SK-N-SH (cell line): ENCODE data around the gene ASB15. TPM values are rescaled to one million over a fixed set of nuclear protein-coding genes. Genes with fewer than 3 reads are reported as not detected.

Source experiments
- CTCF ChIA-PET: fragments of 300-600, 350-600 bp; formaldehyde crosslinking; extraction: SDS; loops from one replicate; lab custom pipeline; 2021; lab: Yijun Ruan, JAX
- POLR2A ChIA-PET: fragments of 350-600 bp; sonication (Branson Sonifier 250); formaldehyde crosslinking; extraction: SDS; loops from one replicate; lab custom pipeline; 2020; ENCODE audit warnings: antibody characterized with exemption, inconsistent platforms; lab: Yijun Ruan, JAX
- DNase-seq: peaks from one replicate; pipeline ENCODE4 v3.0.0; 2012
- H2AFZ ChIP-seq: fragments of 200-600 bp; sonication (generic); 2 replicates; pipeline ENCODE4 v1.8.1; 2016; ENCODE audit warnings: antibody characterized with exemption, mild to moderate bottlenecking, low read depth
- H3F3A ChIP-seq: fragments of 200-600 bp; sonication (generic); replicated peaks from 2 replicates; pipeline ENCODE3; 2016; ENCODE audit warnings: antibody characterized with exemption, mild to moderate bottlenecking; ENCODE audit not compliant: insufficient read depth
- H3K27ac ChIP-seq, 2 experiments: fragments of 200-500 bp in 1 of 2; fragments of 200-600 bp in 1 of 2; sonication (Bioruptor generic) in 1 of 2; sonication (generic), shearing (Covaris generic) in 1 of 2; 2 replicates each; pipeline versions ENCODE4 v1.5.1 to v1.6.1; 2014 to 2016; ENCODE audit warnings: low read depth in 2 of 2, inconsistent platforms in 1 of 2, low read length in 1 of 2, mild to moderate bottlenecking in 1 of 2, mixed read lengths in 1 of 2
- H3K27me3 ChIP-seq: fragments of 200-600 bp; sonication (generic), shearing (Covaris generic); 2 replicates; pipeline ENCODE4 v1.6.1; 2016; ENCODE audit warnings: mixed run types; ENCODE audit not compliant: insufficient read depth
- H3K36me3 ChIP-seq, 2 experiments: fragments of 200-500 bp in 1 of 2; fragments of 200-600 bp in 1 of 2; sonication (Bioruptor generic) in 1 of 2; sonication (generic) in 1 of 2; replicated peaks in 1 of 2; 2 replicates each; pipeline versions ENCODE3 to v1.5.1; 2014 to 2016; ENCODE audit warnings: low read length in 1 of 2, mild to moderate bottlenecking in 1 of 2; ENCODE audit not compliant: insufficient read depth in 2 of 2, control insufficient read depth in 1 of 2
- H3K4me1 ChIP-seq, 2 experiments: fragments of 200-500 bp in 1 of 2; fragments of 200-600 bp in 1 of 2; sonication (Bioruptor generic) in 1 of 2; sonication (generic), shearing (Covaris generic) in 1 of 2; 2 replicates each; pipeline versions ENCODE4 v1.5.1 to v1.6.1; 2014 to 2016; ENCODE audit warnings: low read depth in 1 of 2, low read length in 1 of 2, mixed run types in 1 of 2; ENCODE audit not compliant: insufficient read depth in 2 of 2, control insufficient read depth in 1 of 2
- H3K4me2 ChIP-seq: fragments of 200-600 bp; sonication (generic), shearing (Covaris generic); 2 replicates; pipeline ENCODE4 v1.6.1; 2017; ENCODE audit warnings: mixed run types
- H3K4me3 ChIP-seq, 2 experiments: fragments of 200-500 bp in 1 of 2; fragments of 200-600 bp in 1 of 2; sonication (Bioruptor generic) in 1 of 2; sonication (generic), shearing (Covaris generic) in 1 of 2; 2 replicates each; pipeline versions ENCODE4 v1.5.1 to v1.8.1; 2014 to 2016; ENCODE audit warnings: low read depth in 2 of 2, inconsistent platforms in 1 of 2, low read length in 1 of 2, mild to moderate bottlenecking in 1 of 2, mixed read lengths in 1 of 2, moderate library complexity in 1 of 2
- H3K79me2 ChIP-seq: fragments of 200-600 bp; sonication (generic); 2 replicates; pipeline ENCODE4 v1.8.1; 2017; ENCODE audit warnings: mild to moderate bottlenecking; ENCODE audit not compliant: insufficient read depth
- H3K9ac ChIP-seq: fragments of 200-600 bp; sonication (generic); 2 replicates; pipeline ENCODE4 v1.6.1; 2017; ENCODE audit warnings: mixed run types
- H3K9me2 ChIP-seq: fragments of 200-600 bp; sonication (generic); 2 replicates; pipeline ENCODE4 v1.6.1; 2017; ENCODE audit warnings: mixed run types
- H3K9me3 ChIP-seq: fragments of 200-600 bp; sonication (generic); 2 replicates; pipeline ENCODE4 v1.6.1; 2017; ENCODE audit warnings: mixed run types, mild to moderate bottlenecking, moderate library complexity
- H4K20me1 ChIP-seq: fragments of 200-600 bp; sonication (generic); 2 replicates; pipeline ENCODE4 v1.6.1; 2017; ENCODE audit warnings: mild to moderate bottlenecking, mixed run types; ENCODE audit not compliant: insufficient read depth
- ELF1 ChIP-seq: IDR thresholded peaks from 2 replicates; pipeline ENCODE4 v1.4.0; 2012
- EP300 ChIP-seq, 2 experiments: IDR thresholded peaks; 2 replicates each; pipeline versions ENCODE4 v1.4.0 to v1.6.1; 2012; ENCODE audit warnings: borderline replicate concordance in 1 of 2, low read depth in 1 of 2, low read length in 1 of 2
- FOXJ3 ChIP-seq: sonication (generic); formaldehyde crosslinking; IDR thresholded peaks from 2 replicates; pipeline ENCODE4 v1.5.1; 2020; ENCODE audit warnings: mild to moderate bottlenecking, missing genetic modification reagents
- GABPA ChIP-seq: IDR thresholded peaks from 2 replicates; pipeline ENCODE4 v1.4.0; 2012; ENCODE audit warnings: low read depth, mild to moderate bottlenecking
- JUND ChIP-seq: IDR thresholded peaks from 2 replicates; pipeline ENCODE4 v1.4.0; 2012
- MXI1 ChIP-seq: IDR thresholded peaks from 2 replicates; pipeline ENCODE4 v1.6.1; 2012; ENCODE audit warnings: mild to moderate bottlenecking, low read depth, low read length, improper control_type of control experiment
- PBX3 ChIP-seq: IDR thresholded peaks from 2 replicates; pipeline ENCODE4; 2012
- RCOR1 ChIP-seq: fragments of 150-350 bp; IDR thresholded peaks from 2 replicates; pipeline ENCODE4 v1.6.1; 2017; ENCODE audit warnings: antibody characterized with exemption, low read length
- RXRA ChIP-seq: IDR thresholded peaks from 2 replicates; pipeline ENCODE4 v1.4.0; 2012; ENCODE audit warnings: low read depth, mild to moderate bottlenecking, borderline replicate concordance
- TAF1 ChIP-seq: IDR thresholded peaks from 2 replicates; pipeline ENCODE4 v1.6.1; 2012; ENCODE audit warnings: low read depth, mild to moderate bottlenecking, low read length, moderate library complexity, borderline replicate concordance
- YY1 ChIP-seq: IDR thresholded peaks from 2 replicates; pipeline ENCODE4 v1.4.0; 2012; ENCODE audit warnings: low read depth, mild to moderate bottlenecking
- WGBS: methylation state at CpG from one replicate; pipeline ENCODE4 v1.1.6; 2017; ENCODE audit warnings: low lambda C conversion rate; 5-methylcytosine and 5-hydroxymethylcytosine counted together
- polyA plus RNA-seq, 3 experiments: library from polyadenylated mRNA; depleted of rRNA; stranded (reverse); fragments of >200 nt; gene quantifications; 2 replicates each; pipeline ENCODE4 v1.2.3, GENCODE V29; 2012
- TF ChIP-seq, protein P1 (sequence below): IDR thresholded peaks from 2 replicates; pipeline ENCODE4 v1.4.0; 2012; ENCODE audit warnings: low read depth, borderline replicate concordance
- TF ChIP-seq, protein P2 (sequence below): fragments of 150-350 bp; IDR thresholded peaks from 2 replicates; pipeline ENCODE4 v1.6.1; 2017; ENCODE audit warnings: antibody characterized with exemption, low read length, low read depth, borderline replicate concordance
- TF ChIP-seq, protein P3 (sequence below): IDR thresholded peaks from 2 replicates; pipeline ENCODE4 v1.4.0; 2012; ENCODE audit warnings: low read depth, borderline replicate concordance

ASB15 gene
- polyA plus RNA-seq, 1 of the 3 experiments (the other 2 are of a cell fraction): not detected

DNA sequence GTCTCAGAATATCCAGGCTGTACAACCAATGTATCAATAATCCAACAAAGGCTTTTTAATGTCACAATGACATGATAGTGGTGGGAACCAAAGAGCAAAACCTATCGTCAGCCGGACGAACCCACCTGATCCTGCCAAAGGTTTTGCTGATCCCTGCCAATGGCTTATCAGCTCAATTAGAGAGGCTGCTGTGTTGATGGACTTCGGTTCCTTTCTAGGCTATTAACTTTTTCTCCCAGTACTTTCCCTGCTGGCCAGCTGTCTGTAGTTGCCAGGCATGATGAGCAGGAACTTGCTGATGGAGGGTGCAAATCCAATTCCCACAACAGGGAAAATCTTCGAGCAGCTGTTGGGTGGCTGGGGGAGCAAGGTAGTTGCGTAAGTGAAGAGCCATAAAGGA, 56.4 kb downstream of the ASB15 start:
- WGBS: 72% methylated on average over 6 of the region's 6 CpGs
- H4K20me1 ChIP-seq: no peaks in the 10 kb centered on the region
- no peaks in the 10 kb centered on the region for H3F3A ChIP-seq
- H3K36me3 ChIP-seq: no peaks in the 10 kb centered on the region
- peaks cover 0 to 7% of the 10 kb centered on the region in 2 experiments; a peak in 1 of 4 replicates for H3K4me1 ChIP-seq
- no peak overlapping the region for H3K4me3 ChIP-seq
- no peaks in the 10 kb centered on the region for H3K79me2 ChIP-seq
- H2AFZ ChIP-seq: no peak overlapping the region
- H3K9me3 ChIP-seq: no peaks in the 10 kb centered on the region
- DNase-seq: no peak
- H3K9me2 ChIP-seq: no peaks in the 10 kb centered on the region
- H3K9ac ChIP-seq: no peak overlapping the region
- no peaks in the 10 kb centered on the region for H3K27me3 ChIP-seq
- TF ChIP-seq RCOR1 (no peak), JUND (no peak)
- ChIA-PET CTCF (interaction anchor here (0.7 to 1.2 kb wide), 3 partner anchors 8 to 140 kb away, joined by 3 read pairs; no protein-coding TSS in a partner anchor), POLR2A (interaction anchor here (0.7 kb wide), 1 partner anchor 8 kb away, joined by 6 read pairs; no protein-coding TSS in a partner anchor)
- no peak overlapping the region for H3K27ac ChIP-seq
- no peak overlapping the region for H3K4me2 ChIP-seq

GRCh38 chr7:123660514-123661354, 59.1 kb downstream of the ASB15 start:
- TF ChIP-seq, protein P1, sequence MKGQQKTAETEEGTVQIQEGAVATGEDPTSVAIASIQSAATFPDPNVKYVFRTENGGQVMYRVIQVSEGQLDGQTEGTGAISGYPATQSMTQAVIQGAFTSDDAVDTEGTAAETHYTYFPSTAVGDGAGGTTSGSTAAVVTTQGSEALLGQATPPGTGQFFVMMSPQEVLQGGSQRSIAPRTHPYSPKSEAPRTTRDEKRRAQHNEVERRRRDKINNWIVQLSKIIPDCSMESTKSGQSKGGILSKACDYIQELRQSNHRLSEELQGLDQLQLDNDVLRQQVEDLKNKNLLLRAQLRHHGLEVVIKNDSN: no peak
- TF ChIP-seq RCOR1 (no peak), FOXJ3 (CRISPR knock-in tag) (no peak), PBX3 (no peak), EP300 (IDR thresholded peaks at IDR 0.05; ENCODE audit: borderline replicate concordance in 1 of 2, low read depth in 1 of 2, low read length in 1 of 2) (no peak), TAF1 (no peak), RXRA (no peak), YY1 (no peak), MXI1 (no peak), GABPA (no peak), ELF1 (no peak)
- TF ChIP-seq, protein P2, sequence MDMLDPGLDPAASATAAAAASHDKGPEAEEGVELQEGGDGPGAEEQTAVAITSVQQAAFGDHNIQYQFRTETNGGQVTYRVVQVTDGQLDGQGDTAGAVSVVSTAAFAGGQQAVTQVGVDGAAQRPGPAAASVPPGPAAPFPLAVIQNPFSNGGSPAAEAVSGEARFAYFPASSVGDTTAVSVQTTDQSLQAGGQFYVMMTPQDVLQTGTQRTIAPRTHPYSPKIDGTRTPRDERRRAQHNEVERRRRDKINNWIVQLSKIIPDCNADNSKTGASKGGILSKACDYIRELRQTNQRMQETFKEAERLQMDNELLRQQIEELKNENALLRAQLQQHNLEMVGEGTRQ: no peak
- TF ChIP-seq, protein P3, sequence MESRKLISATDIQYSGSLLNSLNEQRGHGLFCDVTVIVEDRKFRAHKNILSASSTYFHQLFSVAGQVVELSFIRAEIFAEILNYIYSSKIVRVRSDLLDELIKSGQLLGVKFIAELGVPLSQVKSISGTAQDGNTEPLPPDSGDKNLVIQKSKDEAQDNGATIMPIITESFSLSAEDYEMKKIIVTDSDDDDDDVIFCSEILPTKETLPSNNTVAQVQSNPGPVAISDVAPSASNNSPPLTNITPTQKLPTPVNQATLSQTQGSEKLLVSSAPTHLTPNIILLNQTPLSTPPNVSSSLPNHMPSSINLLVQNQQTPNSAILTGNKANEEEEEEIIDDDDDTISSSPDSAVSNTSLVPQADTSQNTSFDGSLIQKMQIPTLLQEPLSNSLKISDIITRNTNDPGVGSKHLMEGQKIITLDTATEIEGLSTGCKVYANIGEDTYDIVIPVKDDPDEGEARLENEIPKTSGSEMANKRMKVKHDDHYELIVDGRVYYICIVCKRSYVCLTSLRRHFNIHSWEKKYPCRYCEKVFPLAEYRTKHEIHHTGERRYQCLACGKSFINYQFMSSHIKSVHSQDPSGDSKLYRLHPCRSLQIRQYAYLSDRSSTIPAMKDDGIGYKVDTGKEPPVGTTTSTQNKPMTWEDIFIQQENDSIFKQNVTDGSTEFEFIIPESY: no peak
- no peak overlapping the region for H3K4me2 ChIP-seq
- POLR2A ChIA-PET: no interaction called here
- CTCF ChIA-PET: interaction anchor here (1.0 to 1.6 kb wide), 5 partner anchors 22 to 80 kb away, joined by 3 to 6 read pairs (median 5); no protein-coding TSS in a partner anchor
- no peaks in the 10 kb centered on the region for H3F3A ChIP-seq
- no peak overlapping the region for H3K4me3 ChIP-seq
- H3K36me3 ChIP-seq: no peaks in the 10 kb centered on the region
- H4K20me1 ChIP-seq: no peaks in the 10 kb centered on the region
- no peak overlapping the region for H3K27ac ChIP-seq
- WGBS: 66% methylated on average over 8 of the region's 8 CpGs
- H3K9ac ChIP-seq: no peak overlapping the region
- no peak for DNase-seq
- H3K79me2 ChIP-seq: no peaks in the 10 kb centered on the region
- H3K9me2 ChIP-seq: no peaks in the 10 kb centered on the region
- no peak overlapping the region for H2AFZ ChIP-seq
- no peaks in the 10 kb centered on the region for H3K27me3 ChIP-seq
- peaks cover 0 to 8% of the 10 kb centered on the region in 2 experiments; a peak in 1 of 4 replicates for H3K4me1 ChIP-seq
- no peaks in the 10 kb centered on the region for H3K9me3 ChIP-seq
